Astrocyte (in vitro differentiated cells and primary cell): Measurements from ENCODE around the gene ANKRD60. TPM values are rescaled to one million over a fixed set of nuclear protein-coding genes. Genes with fewer than 3 reads are reported as not detected.
A peak's percentile ranks its signal among the peaks of the same experiment; 100 is the strongest.

Experiments used
- DNase-seq: peaks from one replicate; pipeline ENCODE4 v3.0.0-alpha.2; 2010; ENCODE audit warnings: low read depth
- FAIRE-seq: peaks from 2 replicates; lab custom pipeline; 2011; peaks lifted over from hg19 to GRCh38; lab: Jason Lieb, UNC
- H2AFZ ChIP-seq: 2 replicates; pipeline ENCODE4 v1.6.0; 2012; ENCODE audit warnings: low read depth, low read length, inconsistent platforms
- H3K27ac ChIP-seq: 2 replicates; pipeline ENCODE4 v1.5.1; 2011; ENCODE audit warnings: low read depth, low read length, inconsistent platforms
- H3K27me3 ChIP-seq: 2 replicates; pipeline ENCODE4 v1.6.0; 2011; ENCODE audit warnings: low read length, inconsistent platforms; ENCODE audit not compliant: insufficient read depth
- H3K36me3 ChIP-seq: 2 replicates; pipeline ENCODE4 v1.5.1; 2011; ENCODE audit warnings: low read length, inconsistent platforms; ENCODE audit not compliant: insufficient read depth
- H3K4me1 ChIP-seq: 2 replicates; pipeline ENCODE4 v1.5.1; 2011; ENCODE audit warnings: low read length, inconsistent platforms; ENCODE audit not compliant: insufficient read depth
- H3K4me2 ChIP-seq: 2 replicates; pipeline ENCODE4 v1.6.0; 2012; ENCODE audit warnings: low read length, inconsistent platforms
- H3K4me3 ChIP-seq: 2 replicates; pipeline ENCODE4 v1.5.1; 2011; ENCODE audit warnings: low read depth, mild to moderate bottlenecking, low read length, inconsistent platforms; ENCODE audit not compliant: insufficient read depth
- H3K79me2 ChIP-seq: 2 replicates; pipeline ENCODE4 v1.6.0; 2012; ENCODE audit warnings: mild to moderate bottlenecking, low read length, inconsistent platforms; ENCODE audit not compliant: insufficient read depth
- H3K9ac ChIP-seq: 2 replicates; pipeline ENCODE4 v1.6.0; 2012; ENCODE audit warnings: mild to moderate bottlenecking, low read length, inconsistent platforms
- H3K9me3 ChIP-seq: 2 replicates; pipeline ENCODE4 v1.5.1; 2012; ENCODE audit warnings: low read depth, mild to moderate bottlenecking, low read length, inconsistent platforms; ENCODE audit not compliant: insufficient read depth
- H4K20me1 ChIP-seq: 2 replicates; pipeline ENCODE4 v1.6.0; 2012; ENCODE audit warnings: low read length, inconsistent platforms; ENCODE audit not compliant: insufficient read depth
- H3K27ac Mint-ChIP-seq: one replicate; pipeline ENCODE4 v1.8.0; 2021; ENCODE audit warnings: mild to moderate bottlenecking, mixed read lengths; ENCODE audit not compliant: unreplicated experiment
- H3K27me3 Mint-ChIP-seq: one replicate; pipeline ENCODE4 v1.8.0; 2021; ENCODE audit warnings: low read depth, mixed read lengths; ENCODE audit not compliant: unreplicated experiment
- H3K36me3 Mint-ChIP-seq: one replicate; pipeline ENCODE4 v1.8.0; 2021; ENCODE audit warnings: low read depth, mixed read lengths; ENCODE audit not compliant: unreplicated experiment
- H3K4me1 Mint-ChIP-seq: one replicate; pipeline ENCODE4 v1.8.0; 2021; ENCODE audit warnings: low read depth, mixed read lengths; ENCODE audit not compliant: unreplicated experiment
- H3K4me3 Mint-ChIP-seq: one replicate; pipeline ENCODE4 v1.8.0; 2021; ENCODE audit warnings: mild to moderate bottlenecking, moderate library complexity, mixed read lengths; ENCODE audit not compliant: unreplicated experiment
- H3K9me3 Mint-ChIP-seq: one replicate; pipeline ENCODE4 v1.8.0; 2021; ENCODE audit warnings: mild to moderate bottlenecking, mixed read lengths; ENCODE audit not compliant: unreplicated experiment
- CTCF ChIP-seq: IDR thresholded peaks from 2 replicates; pipeline ENCODE4 v1.5.1; 2011; ENCODE audit warnings: low read depth, mild to moderate bottlenecking, inconsistent platforms, low read length, moderate library complexity; ENCODE audit not compliant: insufficient read depth
- EZH2 ChIP-seq: IDR thresholded peaks from 2 replicates; pipeline ENCODE4 v1.6.1; 2012; ENCODE audit warnings: mild to moderate bottlenecking, low read length, inconsistent platforms; ENCODE audit not compliant: insufficient read depth
- total RNA-seq: library from RNA; stranded (reverse); gene quantifications from 2 replicates; pipeline ENCODE4 v1.2.1, GENCODE V29; 2021

The ANKRD60 gene
- total RNA-seq, 1 donor from 2014 or later: not detected

- Histone ChIP-seq H3K27me3 (no peaks in the 10 kb centered on the region), H3K4me2 (no peak overlapping the region), H3K4me1 (peaks cover 13% of the 10 kb centered on the region), H3K27ac (no peak overlapping the region), H3K9me3 (no peaks in the 10 kb centered on the region), H3K9ac (no peak overlapping the region), H2AFZ (no peak overlapping the region), H3K79me2 (no peaks in the 10 kb centered on the region), H4K20me1 (peaks cover 4% of the 10 kb centered on the region), H3K4me3 (no peak overlapping the region), H3K36me3 (peaks cover 15% of the 10 kb centered on the region)
- Mint-ChIP-seq H3K27me3 (no peaks in the 10 kb centered on the region), H3K4me1 (peaks cover 11% of the 10 kb centered on the region), H3K9me3 (no peaks in the 10 kb centered on the region), H3K4me3 (no peak overlapping the region), H3K27ac (peak overlapping the region; percentile 2), H3K36me3 (peaks cover 9% of the 10 kb centered on the region)
- peak; percentile 35 for DNase-seq
- FAIRE-seq: no peak
- TF ChIP-seq CTCF: no peak
- no peak for TF ChIP-seq EZH2
These were observed 10.8 kb upstream of the ANKRD60 start for GRCh38 chr20:58239216-58239615.

- H3K27ac ChIP-seq: peak overlapping the region; percentile 68
- H3K9ac ChIP-seq: no peak overlapping the region
- H3K4me1 Mint-ChIP-seq: peaks cover 7% of the 10 kb centered on the region
- no peak overlapping the region for H3K4me3 Mint-ChIP-seq
- H3K4me2 ChIP-seq: peak overlapping the region; percentile 91
- H3K27me3 ChIP-seq: no peaks in the 10 kb centered on the region
- FAIRE-seq (no peak), DNase-seq (no peak)
- H3K79me2 ChIP-seq: no peaks in the 10 kb centered on the region
- H3K4me3 ChIP-seq: no peak overlapping the region
- H3K27ac Mint-ChIP-seq: no peak overlapping the region
- no peaks in the 10 kb centered on the region for H3K27me3 Mint-ChIP-seq
- H2AFZ ChIP-seq: no peak overlapping the region
- peaks cover 11% of the 10 kb centered on the region for H3K36me3 Mint-ChIP-seq
- no peaks in the 10 kb centered on the region for H3K9me3 ChIP-seq
- H3K4me1 ChIP-seq: peaks cover 13% of the 10 kb centered on the region
- peaks cover 15% of the 10 kb centered on the region for H3K36me3 ChIP-seq
- H3K9me3 Mint-ChIP-seq: no peaks in the 10 kb centered on the region
- TF ChIP-seq CTCF (no peak), EZH2 (no peak)
- H4K20me1 ChIP-seq: no peaks in the 10 kb centered on the region
These were observed 10.0 kb upstream of the ANKRD60 start for GRCh38 chr20:58238490-58238889.

GRCh38 chr20:58237318-58238132 lies 9.1 kb upstream of the ANKRD60 start:
- TF ChIP-seq EZH2 (no peak), CTCF (no peak)
- H3K27ac Mint-ChIP-seq: no peak overlapping the region
- no peaks in the 10 kb centered on the region for H3K9me3 ChIP-seq
- H3K9ac ChIP-seq: peak overlapping the region; percentile 68
- H3K4me2 ChIP-seq: peak overlapping the region; percentile 91
- peak overlapping the region; percentile 61 for H3K4me3 ChIP-seq
- no peaks in the 10 kb centered on the region for H3K27me3 ChIP-seq
- DNase-seq: peak; percentile 73
- H3K4me1 ChIP-seq: peaks cover 13% of the 10 kb centered on the region
- peak overlapping the region; percentile 68 for H3K27ac ChIP-seq
- peaks cover 5% of the 10 kb centered on the region for H3K36me3 Mint-ChIP-seq
- H3K79me2 ChIP-seq: no peaks in the 10 kb centered on the region
- peaks cover 10% of the 10 kb centered on the region for H3K36me3 ChIP-seq
- no peaks in the 10 kb centered on the region for H3K27me3 Mint-ChIP-seq
- no peaks in the 10 kb centered on the region for H4K20me1 ChIP-seq
- H3K9me3 Mint-ChIP-seq: no peaks in the 10 kb centered on the region
- no peak overlapping the region for H2AFZ ChIP-seq
- FAIRE-seq: peak; percentile 62
- peaks cover 7% of the 10 kb centered on the region for H3K4me1 Mint-ChIP-seq
- H3K4me3 Mint-ChIP-seq: peak overlapping the region; percentile 81
